Left renal cortex interstitium (tissue), 4 donors: ENCODE measurements around the gene SLC7A7. TPM values are rescaled to one million over a fixed set of nuclear protein-coding genes. Genes with fewer than 3 reads are reported as not detected.
"Not testable (repeated sequence)": the region's sequence is repeated elsewhere in the genome, so short reads cannot be mapped to it uniquely, and the experiment has no call there.

ENCODE experiments used
- DNase-seq, 4 donors: peaks; one replicate each; pipeline ENCODE4 v3.0.0-alpha.2; 2013; ENCODE audit warnings: low read depth in 4 of 4, low spot score in 2 of 4, missing footprints in 1 of 4
- polyA plus RNA-seq, 4 donors: library from polyadenylated mRNA; unstranded; fragments of 120-200 nt; gene quantifications; one replicate each; pipeline ENCODE4 v1.2.1, GENCODE V29; 2013; ENCODE audit not compliant: insufficient read length in 4 of 4

SLC7A7 gene
- polyA plus RNA-seq, result 100 to 1,000 TPM in 1 of 4 donors, 10 to 100 TPM in 3; 77.6 to 141 (median 91.2) TPM

- DNase-seq, result no peak
These were observed at the start of gene SLC7A7 for GRCh38 chr14:22814941-22815713. Gene SLC7A7 (minus strand): TSS chr14:22815435. CDS start chr14:22813398, 2,037 bp downstream.

DNA sequence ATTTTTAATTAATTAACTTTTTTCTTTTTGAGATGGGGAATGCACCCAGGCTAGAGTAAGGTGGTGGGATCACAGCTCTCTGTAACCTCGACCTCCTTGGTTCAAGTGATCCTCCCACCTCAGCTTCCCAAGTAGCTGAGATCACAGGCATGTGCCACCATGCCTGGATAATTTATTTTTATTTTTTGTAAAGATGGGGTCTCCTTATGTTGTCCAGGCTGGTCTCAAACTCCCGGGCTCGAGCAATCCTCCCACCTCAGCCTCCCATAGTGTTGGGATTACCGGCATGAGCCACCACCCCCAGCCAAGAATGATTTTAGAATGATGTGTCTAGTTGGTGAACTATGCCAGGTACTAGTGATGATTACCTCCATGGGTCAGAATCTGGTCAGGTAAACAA lies 49.7 kb upstream of the SLC7A7 start:
- no peak for DNase-seq

- no peak for DNase-seq
These were observed 46.4 kb upstream of the SLC7A7 start for GRCh38 chr14:22861651-22862050.

DNA sequence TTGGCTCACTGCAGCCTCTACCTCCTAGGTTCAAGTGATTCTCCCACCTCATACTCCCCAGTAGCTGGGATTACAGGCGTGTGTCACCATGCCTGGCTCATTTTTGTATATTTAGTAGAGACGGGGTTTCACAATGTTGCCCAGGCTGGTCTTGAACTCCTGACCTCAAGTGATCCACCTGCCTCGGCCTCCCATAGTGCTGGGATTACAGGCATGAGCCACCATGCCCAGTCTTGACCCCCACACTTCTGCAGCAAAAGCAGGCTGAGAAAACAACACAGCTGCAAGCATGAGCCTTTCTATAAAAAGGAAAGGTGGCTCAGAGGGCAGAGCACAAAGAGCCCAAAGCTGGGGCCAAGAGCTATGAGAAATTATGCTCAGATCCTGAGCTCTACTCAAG lies 45.1 kb upstream of the SLC7A7 start:
- DNase-seq, result not testable (repeated sequence)

DNA sequence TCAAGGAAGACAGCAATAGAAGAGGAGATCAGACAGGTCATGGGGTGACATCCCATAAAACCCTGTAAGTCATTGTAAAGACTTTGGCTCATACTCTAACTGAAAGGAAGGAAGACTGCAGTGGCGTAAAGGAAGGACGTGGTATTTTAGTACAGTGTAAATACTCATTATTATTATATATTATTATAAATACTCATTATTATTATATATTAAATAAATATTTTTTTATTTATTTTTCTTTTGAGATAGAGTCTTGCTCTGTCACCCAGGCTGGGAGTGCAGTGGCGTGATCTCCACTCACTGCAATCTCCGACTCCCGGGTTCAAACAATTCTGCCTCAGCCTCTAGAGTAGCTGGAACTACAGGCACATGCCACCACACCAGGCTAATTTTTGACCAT lies 41.2 kb upstream of the SLC7A7 start:
- DNase-seq, result no peak

- DNase-seq, result no peak
These were observed 39.9 kb upstream of the SLC7A7 start for GRCh38 chr14:22854963-22855724.

GRCh38 chr14:22854296-22854695 lies 39.1 kb upstream of the SLC7A7 start:
- DNase-seq, result not testable (repeated sequence)

GRCh38 chr14:22852940-22853767 lies 37.9 kb upstream of the SLC7A7 start:
- peak; percentile 77 to 88 (median 82) for DNase-seq

- no peak for DNase-seq
These were observed 37.3 kb upstream of the SLC7A7 start for GRCh38 chr14:22852599-22852939.

- not testable (repeated sequence) for DNase-seq
These were observed 36.9 kb upstream of the SLC7A7 start for GRCh38 chr14:22852178-22852577.

DNA sequence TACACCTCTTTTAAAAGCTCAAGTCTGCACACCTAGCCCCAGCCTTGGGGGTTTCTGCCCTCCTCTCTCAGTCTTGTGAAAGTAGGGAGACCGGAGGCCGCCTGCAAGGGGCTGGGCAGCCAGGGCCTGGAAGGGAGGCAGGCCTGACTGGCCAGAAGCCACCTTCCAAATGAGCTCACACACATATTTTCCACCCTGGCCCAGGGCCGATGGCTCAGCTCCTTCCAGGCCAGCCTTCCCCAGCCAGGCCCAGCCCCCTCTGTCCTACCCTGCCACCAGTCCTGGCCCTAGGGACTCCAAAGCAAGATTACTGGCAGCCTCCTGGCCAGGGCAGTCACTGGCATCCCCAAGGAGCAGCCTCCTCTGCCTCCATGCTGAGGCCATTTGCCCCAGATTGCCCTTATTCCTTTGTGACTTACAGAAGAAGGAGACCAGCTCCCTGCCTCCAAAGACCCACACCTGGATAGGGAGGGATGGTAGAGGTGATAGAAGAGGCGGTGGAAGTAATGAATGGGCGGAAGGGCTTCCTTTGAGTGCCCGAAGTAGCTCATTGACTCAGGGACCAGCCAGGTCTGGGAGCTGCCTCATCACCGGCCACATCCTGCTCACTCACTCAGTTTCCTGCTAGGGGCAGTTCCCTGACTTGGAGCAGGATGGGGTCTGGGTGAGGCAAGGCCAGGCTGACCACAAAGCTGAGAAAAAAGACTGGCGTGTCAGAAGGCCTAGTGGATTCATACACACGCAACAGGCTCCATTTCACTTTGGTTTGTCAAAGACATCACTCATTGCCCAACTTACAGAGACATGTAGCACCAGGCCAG lies 35.9 kb upstream of the SLC7A7 start:
- no peak for DNase-seq

DNA sequence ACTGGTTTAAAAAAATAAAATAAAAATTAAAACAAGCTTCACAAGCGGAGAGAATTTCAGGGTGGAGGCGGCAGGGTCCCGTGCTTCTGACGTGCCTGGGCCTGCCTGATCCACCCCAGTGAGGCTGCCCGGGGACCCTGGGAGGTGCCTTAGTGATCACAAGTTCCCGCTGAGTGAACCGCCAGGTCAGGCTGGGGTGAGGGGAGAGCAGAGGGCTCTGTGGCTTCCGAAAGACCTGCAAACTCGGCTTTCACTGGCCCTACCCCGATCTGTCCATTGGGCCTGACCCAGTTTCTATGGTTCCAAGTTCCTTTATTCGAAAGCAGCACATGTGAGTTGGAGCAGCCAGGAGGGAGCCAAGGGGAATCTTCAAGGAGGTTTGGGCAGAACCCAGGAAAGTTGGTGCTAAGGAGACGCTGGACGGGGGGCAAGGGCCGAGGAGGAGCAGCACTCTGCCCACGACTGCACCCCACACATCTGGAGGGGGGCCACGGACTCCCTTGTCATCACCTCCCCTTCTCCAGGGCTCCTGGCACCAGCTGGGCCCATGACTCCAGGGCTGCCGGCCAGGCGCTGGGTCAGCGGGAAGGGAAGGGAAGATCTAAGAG lies 34.1 kb upstream of the SLC7A7 start:
- no peak for DNase-seq

DNA sequence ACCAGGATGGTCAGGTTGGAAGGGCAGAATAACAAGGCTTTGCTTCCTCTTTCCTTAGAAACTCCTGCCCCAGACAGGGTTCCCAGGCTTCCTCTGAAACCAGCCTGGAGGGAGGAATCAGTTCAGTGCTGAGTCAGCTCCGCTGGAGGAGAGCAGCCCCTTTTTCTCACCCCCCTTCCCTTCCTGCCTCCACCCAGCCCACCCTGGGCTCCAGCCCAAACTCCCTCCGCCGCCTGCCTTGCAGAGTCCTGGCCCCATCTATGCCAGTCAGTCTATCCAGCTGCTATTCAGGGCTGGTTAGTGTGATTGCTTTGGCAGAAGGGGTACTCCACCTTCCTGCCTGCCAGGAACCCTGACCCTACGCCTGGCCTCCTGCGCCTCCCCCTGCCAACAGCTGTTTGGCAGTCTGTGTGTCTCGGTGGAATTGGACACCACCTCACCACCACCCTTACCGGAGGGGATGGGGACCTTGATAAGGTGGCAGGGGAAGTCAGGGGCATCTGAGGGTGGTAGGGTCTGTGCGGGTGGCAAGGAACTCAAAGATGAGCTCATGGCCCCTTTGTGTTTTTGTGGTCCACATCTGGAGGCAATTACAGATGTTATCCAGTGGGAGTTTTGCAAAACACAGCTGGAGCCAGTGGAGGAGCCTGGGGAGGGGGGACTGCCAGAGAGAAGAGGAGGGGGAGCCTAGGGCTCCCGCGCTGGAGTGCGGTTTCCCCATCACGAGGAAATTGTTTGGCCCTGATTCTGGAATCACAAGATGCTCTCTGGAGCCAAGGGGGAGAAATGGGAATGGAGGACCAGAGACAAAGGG lies 33.3 kb upstream of the SLC7A7 start:
- DNase-seq, result peak in 3 of 4 donors; percentile 62 to 73 (median 69)

DNA sequence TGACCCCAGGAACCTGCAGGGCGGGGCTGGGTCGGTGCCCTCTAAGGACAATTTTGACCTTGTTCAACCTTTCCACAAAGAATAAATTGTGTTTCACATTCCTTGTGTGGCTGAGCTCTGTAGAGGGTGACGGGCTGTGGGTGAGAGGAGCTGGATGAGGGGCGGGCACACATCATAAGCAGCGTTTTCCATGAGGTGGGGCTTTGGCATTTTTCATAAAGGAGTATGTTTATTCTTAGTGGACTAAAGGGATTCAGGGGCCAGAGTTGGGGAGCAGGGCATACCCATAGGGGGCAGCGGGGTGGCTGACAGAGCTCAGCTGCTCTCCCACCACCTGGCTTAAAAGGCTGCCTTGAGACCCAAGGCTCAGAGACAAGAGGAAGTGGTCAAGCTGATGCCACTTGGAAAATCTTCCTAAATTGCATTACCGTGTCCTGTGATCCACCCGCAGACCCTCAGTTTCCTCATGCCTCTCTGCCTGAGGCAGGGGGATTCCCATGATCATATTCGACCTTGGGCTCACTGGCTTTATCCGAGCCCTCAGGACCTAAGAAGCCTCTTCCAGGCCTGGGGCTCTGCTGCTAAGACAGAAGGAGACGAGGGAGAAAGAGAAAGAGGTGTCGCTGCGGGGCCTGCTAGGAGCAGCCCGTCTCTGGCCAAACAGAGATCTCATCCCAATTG lies 32.6 kb upstream of the SLC7A7 start:
- no peak for DNase-seq

GRCh38 chr14:22846811-22847307 lies 31.6 kb upstream of the SLC7A7 start:
- no peak for DNase-seq

DNA sequence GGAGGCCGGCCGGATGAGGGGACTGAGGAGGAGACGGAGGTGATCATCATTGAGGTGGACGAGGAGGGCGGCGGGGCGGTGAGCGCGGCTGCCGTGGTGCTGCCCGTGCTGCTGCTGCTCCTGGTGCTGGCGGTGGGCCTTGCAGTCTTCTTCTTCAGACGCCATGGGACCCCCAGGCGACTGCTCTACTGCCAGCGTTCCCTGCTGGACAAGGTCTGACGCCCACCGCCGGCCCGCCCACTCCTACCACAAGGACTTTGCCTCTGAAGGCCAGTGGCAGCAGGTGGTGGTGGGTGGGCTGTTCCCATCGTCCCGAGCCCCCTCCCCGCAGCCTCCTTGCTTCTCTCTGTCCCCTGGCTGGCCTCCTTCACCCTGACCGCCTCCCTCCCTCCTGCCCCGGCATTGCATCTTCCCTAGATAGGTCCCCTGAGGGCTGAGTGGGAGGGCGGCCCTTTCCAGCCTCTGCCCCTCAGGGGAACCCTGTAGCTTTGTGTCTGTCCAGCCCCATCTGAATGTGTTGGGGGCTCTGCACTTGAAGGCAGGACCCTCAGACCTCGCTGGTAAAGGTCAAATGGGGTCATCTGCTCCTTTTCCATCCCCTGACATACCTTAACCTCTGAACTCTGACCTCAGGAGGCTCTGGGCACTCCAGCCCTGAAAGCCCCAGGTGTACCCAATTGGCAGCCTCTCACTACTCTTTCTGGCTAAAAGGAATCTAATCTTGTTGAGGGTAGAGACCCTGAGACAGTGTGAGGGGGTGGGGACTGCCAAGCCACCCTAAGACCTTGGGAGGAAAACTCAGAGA lies 30.8 kb upstream of the SLC7A7 start:
- DNase-seq, result no peak

GRCh38 chr14:22845103-22845394 lies 29.8 kb upstream of the SLC7A7 start:
- DNase-seq, result no peak
